ENCODE measurements around the gene EIF4E1B. TPM values are rescaled to one million over a fixed set of nuclear protein-coding genes. Genes with fewer than 3 reads are reported as not detected.

The EIF4E1B gene
- total RNA-seq, 1 donor from 2014 or later = not detected

GRCh38 chr5:176646707-176647029, 16.2 kb downstream of the EIF4E1B start:
- H3K27me3 ChIP-seq (ENCODE audit: low read depth) = no peaks in the 10 kb centered on the region
- intact Hi-C loops (cut with micrococcal nuclease) = no loop called here
- DNase-seq = no peak
- H3K9me3 ChIP-seq (replicated peaks) = no peaks in the 10 kb centered on the region
- H3K36me3 ChIP-seq = no peaks in the 10 kb centered on the region
- peak overlapping the region; percentile 88 for H3K4me3 ChIP-seq
- no peak for TF ChIP-seq CTCF (IDR thresholded peaks at IDR 0.05; ENCODE audit: borderline replicate concordance)
- H3K27ac ChIP-seq (replicated peaks) = peak overlapping the region; percentile 83
- peaks cover 24% of the 10 kb centered on the region for H3K4me1 ChIP-seq

- Histone ChIP-seq H3K36me3 (no peaks in the 10 kb centered on the region), H3K27me3 (ENCODE audit: low read depth) (no peaks in the 10 kb centered on the region), H3K9me3 (replicated peaks) (no peaks in the 10 kb centered on the region), H3K4me1 (peaks cover 24% of the 10 kb centered on the region), H3K27ac (replicated peaks) (peak within 1 kb of the TSS; percentile 83), H3K4me3 (peak within 1 kb of the TSS; percentile 88)
- intact Hi-C loops (cut with micrococcal nuclease) = no loop called here
- DNase-seq = peak; percentile 100
- TF ChIP-seq CTCF (IDR thresholded peaks at IDR 0.05; ENCODE audit: borderline replicate concordance) = peak; percentile 53
These were observed 16.8 kb downstream of the EIF4E1B start, which contains the start of gene TSPAN17 for GRCh38 chr5:176647030-176647842. Gene TSPAN17, plus strand, starts transcription at chr5:176647484. Its CDS starts 132 bp downstream, at chr5:176647616.

GRCh38 chr5:176647843-176648473, 17.5 kb downstream of the EIF4E1B start:
- intact Hi-C loops (cut with micrococcal nuclease) = no loop called here
- no peaks in the 10 kb centered on the region for H3K27me3 ChIP-seq (ENCODE audit: low read depth)
- peak overlapping the region; percentile 80 for H3K27ac ChIP-seq (replicated peaks)
- peaks cover 24% of the 10 kb centered on the region for H3K4me1 ChIP-seq
- H3K4me3 ChIP-seq = peak overlapping the region; percentile 88
- DNase-seq = peak; percentile 52
- TF ChIP-seq CTCF (IDR thresholded peaks at IDR 0.05; ENCODE audit: borderline replicate concordance) = no peak
- H3K36me3 ChIP-seq = peaks cover 5% of the 10 kb centered on the region
- no peaks in the 10 kb centered on the region for H3K9me3 ChIP-seq (replicated peaks)

GRCh38 chr5:176648474-176649194, 18.2 kb downstream of the EIF4E1B start:
- H3K4me1 ChIP-seq = peaks cover 24% of the 10 kb centered on the region
- peak overlapping the region; percentile 88 for H3K4me3 ChIP-seq
- H3K27me3 ChIP-seq (ENCODE audit: low read depth) = no peaks in the 10 kb centered on the region
- no peak for DNase-seq
- peak overlapping the region; percentile 80 for H3K27ac ChIP-seq (replicated peaks)
- peaks cover 11% of the 10 kb centered on the region for H3K36me3 ChIP-seq
- H3K9me3 ChIP-seq (replicated peaks) = no peaks in the 10 kb centered on the region
- TF ChIP-seq CTCF (IDR thresholded peaks at IDR 0.05; ENCODE audit: borderline replicate concordance) = no peak
- intact Hi-C loops (cut with micrococcal nuclease) = no loop called here

GRCh38 chr5:176650354-176650884, 19.9 kb downstream of the EIF4E1B start:
- Histone ChIP-seq H3K9me3 (replicated peaks) (no peaks in the 10 kb centered on the region), H3K27ac (replicated peaks) (no peak overlapping the region), H3K36me3 (peaks cover 28% of the 10 kb centered on the region), H3K4me3 (no peak overlapping the region), H3K4me1 (peaks cover 24% of the 10 kb centered on the region), H3K27me3 (ENCODE audit: low read depth) (no peaks in the 10 kb centered on the region)
- no peak for TF ChIP-seq CTCF (IDR thresholded peaks at IDR 0.05; ENCODE audit: borderline replicate concordance)
- intact Hi-C loops (cut with micrococcal nuclease) = no loop called here
- DNase-seq = no peak

Data from left ventricle myocardium inferior (tissue), 1 donor.